ENCODE results near the gene PPP1R15B. TPM values are rescaled to one million over a fixed set of nuclear protein-coding genes. Genes with fewer than 3 reads are reported as not detected.

PPP1R15B gene
- total and polyA plus RNA-seq, 2 donors from 2014 or later, result 12.3 to 41.6 TPM

GRCh38 chr1:204359474-204360255 lies 52.0 kb downstream of the PPP1R15B start, which contains the start of gene PLEKHA6:
Gene PLEKHA6 (minus strand): TSS chr1:204359929. CDS start chr1:204273727, 86,202 bp downstream.
- DNase-seq, result peak; percentile 78 to 93 (median 87)
- Histone ChIP-seq H3K9ac (ENCODE audit: low read length in 3 of 3) (no peak within 1 kb of the TSS), H3K36me3 (ENCODE audit: control insufficient read depth in 2 of 3, insufficient read depth in 3 of 3, low read length in 3 of 3) (no peaks in the 10 kb centered on the region), H3K27me3 (ENCODE audit: control insufficient read depth, insufficient read depth, low read length) (no peaks in the 10 kb centered on the region), H3K9me3 (ENCODE audit: control insufficient read depth in 2 of 3, insufficient read depth in 1 of 3, low read length in 3 of 3) (no peaks in the 10 kb centered on the region), H3K4me3 (ENCODE audit: low read length in 3 of 3) (peak within 1 kb of the TSS in 1 of 3 donors; percentile 38), H3K4me1 (ENCODE audit: control insufficient read depth in 2 of 3, insufficient read depth in 2 of 3, low read depth in 1 of 3, low read length in 3 of 3) (peaks cover 0 to 11% (median 8%) of the 10 kb centered on the region in 3 donors), H3K27ac (ENCODE audit: low read depth in 2 of 2, low read length in 2 of 2) (peak within 1 kb of the TSS in 1 of 2 donors; percentile 9)
- intact Hi-C loops (cut with DNase I), result loop anchor here (10.0 kb wide), 2 partner anchors 145 to 195 kb away; partner anchors contain the start of genes GOLT1A and REN
- TF ChIP-seq CTCF (IDR thresholded peaks at IDR 0.05; ENCODE audit: borderline replicate concordance, extremely low read depth, insufficient read depth), result no peak
- FAIRE-seq, result no peak

- TF ChIP-seq CTCF (IDR thresholded peaks at IDR 0.05; ENCODE audit: borderline replicate concordance, extremely low read depth, insufficient read depth), result no peak
- Histone ChIP-seq H3K9me3 (ENCODE audit: control insufficient read depth in 2 of 3, insufficient read depth in 1 of 3, low read length in 3 of 3) (no peaks in the 10 kb centered on the region), H3K27ac (ENCODE audit: low read depth in 2 of 2, low read length in 2 of 2) (no peak overlapping the region), H3K4me1 (ENCODE audit: control insufficient read depth in 2 of 3, insufficient read depth in 2 of 3, low read depth in 1 of 3, low read length in 3 of 3) (peaks cover 0 to 11% (median 8%) of the 10 kb centered on the region in 3 donors), H3K27me3 (ENCODE audit: control insufficient read depth, insufficient read depth, low read length) (no peaks in the 10 kb centered on the region), H3K9ac (ENCODE audit: low read length in 3 of 3) (no peak overlapping the region), H3K4me3 (ENCODE audit: low read length in 3 of 3) (peak overlapping the region in 1 of 3 donors; percentile 38), H3K36me3 (ENCODE audit: control insufficient read depth in 2 of 3, insufficient read depth in 3 of 3, low read length in 3 of 3) (no peaks in the 10 kb centered on the region)
- no peak for FAIRE-seq
- intact Hi-C loops (cut with DNase I), result no loop called here
- DNase-seq, result no peak
Observed at GRCh38 chr1:204359131-204359473, 52.5 kb downstream of the PPP1R15B start.

GRCh38 chr1:204358605-204359004 lies 53.0 kb downstream of the PPP1R15B start:
- no peaks in the 10 kb centered on the region for H3K9me3 ChIP-seq (ENCODE audit: control insufficient read depth in 2 of 3, insufficient read depth in 1 of 3, low read length in 3 of 3)
- H3K27ac ChIP-seq (ENCODE audit: low read depth in 2 of 2, low read length in 2 of 2), result no peak overlapping the region
- intact Hi-C loops (cut with DNase I), result no loop called here
- no peaks in the 10 kb centered on the region for H3K27me3 ChIP-seq (ENCODE audit: control insufficient read depth, insufficient read depth, low read length)
- peaks cover 0 to 10% (median 8%) of the 10 kb centered on the region in 3 donors for H3K4me1 ChIP-seq (ENCODE audit: control insufficient read depth in 2 of 3, insufficient read depth in 2 of 3, low read depth in 1 of 3, low read length in 3 of 3)
- H3K9ac ChIP-seq (ENCODE audit: low read length in 3 of 3), result no peak overlapping the region
- TF ChIP-seq CTCF (IDR thresholded peaks at IDR 0.05; ENCODE audit: borderline replicate concordance, extremely low read depth, insufficient read depth), result no peak
- H3K4me3 ChIP-seq (ENCODE audit: low read length in 3 of 3), result peak overlapping the region in 1 of 3 donors; percentile 38
- DNase-seq, result no peak
- no peaks in the 10 kb centered on the region for H3K36me3 ChIP-seq (ENCODE audit: control insufficient read depth in 2 of 3, insufficient read depth in 3 of 3, low read length in 3 of 3)
- no peak for FAIRE-seq

All from kidney (tissue), 14 donors.